HCT116 (cell line): ENCODE results near the gene ING4. TPM values are rescaled to one million over a fixed set of nuclear protein-coding genes. Genes with fewer than 3 reads are reported as not detected.

ENCODE experiments used
- ATAC-seq: fragments of 200-7000 bp; cut with Tn5 transposase; 2 replicates; pipeline ENCODE4 v1.9.1; 2020; ENCODE audit warnings: mild to moderate bottlenecking, moderate library complexity
- BruUV-seq: library from RNA; stranded (reverse); fragments of 400-500 nt; replicated peaks from 2 replicates; lab custom pipeline; 2021; lab: Mats Ljungman, UMichigan
- CTCF ChIA-PET: fragments of 300-600 bp; sonication (Branson Sonifier 250); formaldehyde crosslinking; loops from one replicate; lab custom pipeline; 2021; ENCODE audit warnings: antibody characterized with exemption; lab: Charles Lee
- POLR2A ChIA-PET: fragments of 300-600, 350-600 bp; sonication (Branson Sonifier 250); formaldehyde crosslinking; loops from one replicate; lab custom pipeline; 2021; ENCODE audit warnings: antibody characterized with exemption; lab: Charles Lee
- RAD21 ChIA-PET, 2 experiments: fragments of 300-600 bp; sonication (Branson Sonifier 250); formaldehyde crosslinking; loops; one replicate each; lab custom pipeline; 2023; ENCODE audit warnings: low total read pairs in 2 of 2; ENCODE audit not compliant: uncharacterized antibody in 2 of 2, unreplicated experiment in 2 of 2, low non-redundant PET in 1 of 2; lab: Charles Lee
- DNase-seq: peaks from one replicate; pipeline ENCODE4 v3.0.0-alpha.2; 2010; ENCODE audit warnings: low read depth, low spot score
- H2AFZ ChIP-seq: fragments of 200-600 bp; shearing (Covaris generic), sonication (generic); 2 replicates; pipeline ENCODE4 v1.6.1; 2017; ENCODE audit warnings: low read depth, mixed run types, mixed read lengths, antibody characterized with exemption, low read length; ENCODE audit not compliant: poor library complexity, severe bottlenecking
- H3K27ac ChIP-seq: 2 replicates; pipeline ENCODE4 v1.5.1; 2012; ENCODE audit warnings: low read depth, low read length
- H3K27me3 ChIP-seq: fragments of 200-600 bp; sonication (generic); 2 replicates; pipeline ENCODE4 v1.6.1; 2016; ENCODE audit warnings: mixed run types, low read length, mixed read lengths; ENCODE audit not compliant: insufficient read depth
- H3K36me3 ChIP-seq, 2 experiments: fragments of 200-500 bp in 1 of 2; fragments of 200-600 bp in 1 of 2; sonication (Bioruptor generic) in 1 of 2; sonication (generic) in 1 of 2; 2 replicates each; pipeline versions ENCODE4 v1.5.1 to v1.6.1; 2014 to 2016; ENCODE audit warnings: low read length in 2 of 2, inconsistent platforms in 1 of 2, mixed read lengths in 1 of 2, mixed run types in 1 of 2; ENCODE audit not compliant: insufficient read depth in 2 of 2, control insufficient read depth in 1 of 2
- H3K4me1 ChIP-seq, 2 experiments: fragments of 200-600 bp in 1 of 2; sonication (generic) in 1 of 2; 2 replicates each; pipeline versions ENCODE4 v1.5.1 to v1.6.1; 2012 to 2017; ENCODE audit warnings: low read length in 2 of 2, inconsistent platforms in 1 of 2, mild to moderate bottlenecking in 1 of 2, mixed read lengths in 1 of 2, mixed run types in 1 of 2, moderate library complexity in 1 of 2; ENCODE audit not compliant: insufficient read depth in 2 of 2, control insufficient read depth in 1 of 2
- H3K4me2 ChIP-seq: fragments of 200-600 bp; sonication (generic); 2 replicates; pipeline ENCODE4 v1.6.1; 2017; ENCODE audit warnings: mixed run types, low read length, mixed read lengths
- H3K4me3 ChIP-seq, 2 experiments: fragments of 200-600 bp in 1 of 2; sonication (generic) in 1 of 2; replicated peaks in 1 of 2; 2 replicates each; pipeline ENCODE4 v1.5.1; 2011 to 2016; ENCODE audit warnings: low read length in 2 of 2, control low read depth in 1 of 2, low read depth in 1 of 2, mild to moderate bottlenecking in 1 of 2, mixed read lengths in 1 of 2, mixed run types in 1 of 2
- H3K79me2 ChIP-seq: fragments of 200-600 bp; sonication (generic); 2 replicates; pipeline ENCODE4 v1.6.1; 2017; ENCODE audit warnings: mild to moderate bottlenecking, mixed run types, low read length, moderate library complexity, mixed read lengths; ENCODE audit not compliant: insufficient read depth
- H3K9ac ChIP-seq: fragments of 200-600 bp; sonication (generic); 2 replicates; pipeline ENCODE4 v1.6.1; 2016; ENCODE audit warnings: low read length, mixed read lengths
- H3K9me2 ChIP-seq: fragments of 200-600 bp; sonication (generic), shearing (Covaris generic); 2 replicates; pipeline ENCODE4 v1.6.1; 2017; ENCODE audit warnings: mixed run types, mild to moderate bottlenecking, moderate library complexity; ENCODE audit not compliant: insufficient read depth
- H3K9me3 ChIP-seq, 2 experiments: fragments of 200-500 bp in 1 of 2; fragments of 200-600 bp in 1 of 2; sonication (Bioruptor generic) in 1 of 2; sonication (generic) in 1 of 2; 2 replicates each; pipeline ENCODE4 v1.6.1; 2014 to 2017; ENCODE audit warnings: low read length in 2 of 2, mixed read lengths in 2 of 2, inconsistent platforms in 1 of 2, low read depth in 1 of 2, mild to moderate bottlenecking in 1 of 2, mixed run types in 1 of 2, moderate library complexity in 1 of 2; ENCODE audit not compliant: control insufficient read depth in 1 of 2, insufficient read depth in 1 of 2
- H4K20me1 ChIP-seq: fragments of 200-600 bp; sonication (generic), shearing (Covaris generic); 2 replicates; pipeline ENCODE4 v1.6.1; 2017; ENCODE audit warnings: mixed run types, mild to moderate bottlenecking, moderate library complexity; ENCODE audit not compliant: insufficient read depth
- CBX3 ChIP-seq: IDR thresholded peaks from 2 replicates; pipeline ENCODE4 v1.6.1; 2012; ENCODE audit warnings: low read depth
- CEBPB ChIP-seq: IDR thresholded peaks from 2 replicates; pipeline ENCODE4 v1.6.1; 2012; ENCODE audit warnings: low read depth
- EZH2 ChIP-seq: fragments of 200-600 bp; sonication (generic); IDR thresholded peaks from 2 replicates; pipeline ENCODE4 v1.6.1; 2017; ENCODE audit warnings: antibody characterized with exemption, mixed run types
- FOSL1 ChIP-seq: IDR thresholded peaks from 2 replicates; pipeline ENCODE4 v1.6.1; 2012; ENCODE audit warnings: low read depth
- JUND ChIP-seq: IDR thresholded peaks from 2 replicates; pipeline ENCODE4 v1.6.1; 2012
- POLR2A ChIP-seq: IDR thresholded peaks from 2 replicates; pipeline ENCODE4 v1.7.0; 2011; ENCODE audit warnings: borderline replicate concordance; ENCODE audit not compliant: insufficient read depth, insufficient read length; ENCODE audit errors: extremely low read depth
- RAD21 ChIP-seq: IDR thresholded peaks from 2 replicates; pipeline ENCODE4 v1.6.1; 2012; ENCODE audit warnings: low read depth, mild to moderate bottlenecking
- REST ChIP-seq: IDR thresholded peaks from 2 replicates; pipeline ENCODE4 v1.6.1; 2012; ENCODE audit warnings: low read depth
- SIN3A ChIP-seq: IDR thresholded peaks from 2 replicates; pipeline ENCODE4 v1.6.1; 2012; ENCODE audit warnings: low read depth
- SRF ChIP-seq: IDR thresholded peaks from 2 replicates; pipeline ENCODE4 v1.6.1; 2012; ENCODE audit warnings: low read depth
- ZFX ChIP-seq: fragments of 450-650 bp; IDR thresholded peaks from 2 replicates; pipeline ENCODE4 v1.6.1; 2017
- ZNF274 ChIP-seq: fragments of 200-500 bp; sonication (Bioruptor generic); IDR thresholded peaks from 2 replicates; pipeline ENCODE4 v1.6.1; 2014; ENCODE audit warnings: mild to moderate bottlenecking, low read depth, low read length, inconsistent platforms
- intact Hi-C: fragments of 100-400 bp; cut with micrococcal nuclease; formaldehyde crosslinking; loops from 2 replicates; pipeline ENCODE4 v1.10.0; 2022
- total RNA-seq: library from RNA; stranded (reverse); gene quantifications from one replicate; pipeline ENCODE4 v1.2.1, GENCODE V29; 2021; ENCODE audit not compliant: unreplicated experiment
- TF ChIP-seq, protein P1 (sequence below): IDR thresholded peaks from 2 replicates; pipeline ENCODE4 v1.6.1; 2011; ENCODE audit warnings: mild to moderate bottlenecking, low read length, moderate library complexity; ENCODE audit not compliant: insufficient replicate concordance; ENCODE audit errors: extremely low read depth
- TF ChIP-seq, protein P2 (sequence below): IDR thresholded peaks from 2 replicates; pipeline ENCODE4 v1.6.1; 2012
- TF ChIP-seq, protein P3 (sequence below): IDR thresholded peaks from 2 replicates; pipeline ENCODE4 v1.6.1; 2012

Gene ING4
- total RNA-seq, 1 experiment from 2014 or later = 17.9 TPM

DNA sequence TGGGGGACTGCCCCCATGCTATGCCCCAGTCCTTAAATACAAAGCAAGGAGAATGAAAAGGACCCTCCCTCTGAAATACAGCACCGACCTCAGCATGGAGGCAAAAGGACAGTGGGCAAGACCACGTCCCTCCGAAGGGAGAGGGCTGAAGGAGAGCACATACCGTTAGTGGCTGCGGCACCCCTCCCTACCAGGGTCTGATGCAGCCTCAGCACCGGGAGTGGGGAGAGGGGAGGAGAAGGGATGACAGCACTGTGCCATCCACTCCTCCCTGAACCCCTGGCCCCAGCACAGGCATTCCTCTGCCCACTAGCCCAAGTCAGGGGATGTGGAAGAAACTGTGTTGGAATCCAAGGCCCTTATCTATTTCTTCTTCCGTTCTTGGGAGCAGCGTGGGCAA, 12.1 kb downstream of the ING4 start:
- no peak for ATAC-seq
- CTCF ChIA-PET = no interaction called here
- H3K9me3 ChIP-seq = no peaks in the 10 kb centered on the region
- intact Hi-C loops = no loop called here
- H3K27me3 ChIP-seq = no peaks in the 10 kb centered on the region
- H3K4me2 ChIP-seq = no peak overlapping the region
- H4K20me1 ChIP-seq = no peaks in the 10 kb centered on the region
- H3K4me1 ChIP-seq = no peaks in the 10 kb centered on the region
- RAD21 ChIA-PET = no interaction called here
- H3K79me2 ChIP-seq = no peaks in the 10 kb centered on the region
- POLR2A ChIA-PET = no interaction called here
- TF ChIP-seq POLR2A (no peak), SRF (no peak), JUND (no peak), RAD21 (no peak), ZFX (no peak), REST (no peak), CBX3 (no peak), SIN3A (no peak), ZNF274 (no peak), EZH2 (no peak), FOSL1 (no peak), CEBPB (no peak)
- TF ChIP-seq, protein P1, sequence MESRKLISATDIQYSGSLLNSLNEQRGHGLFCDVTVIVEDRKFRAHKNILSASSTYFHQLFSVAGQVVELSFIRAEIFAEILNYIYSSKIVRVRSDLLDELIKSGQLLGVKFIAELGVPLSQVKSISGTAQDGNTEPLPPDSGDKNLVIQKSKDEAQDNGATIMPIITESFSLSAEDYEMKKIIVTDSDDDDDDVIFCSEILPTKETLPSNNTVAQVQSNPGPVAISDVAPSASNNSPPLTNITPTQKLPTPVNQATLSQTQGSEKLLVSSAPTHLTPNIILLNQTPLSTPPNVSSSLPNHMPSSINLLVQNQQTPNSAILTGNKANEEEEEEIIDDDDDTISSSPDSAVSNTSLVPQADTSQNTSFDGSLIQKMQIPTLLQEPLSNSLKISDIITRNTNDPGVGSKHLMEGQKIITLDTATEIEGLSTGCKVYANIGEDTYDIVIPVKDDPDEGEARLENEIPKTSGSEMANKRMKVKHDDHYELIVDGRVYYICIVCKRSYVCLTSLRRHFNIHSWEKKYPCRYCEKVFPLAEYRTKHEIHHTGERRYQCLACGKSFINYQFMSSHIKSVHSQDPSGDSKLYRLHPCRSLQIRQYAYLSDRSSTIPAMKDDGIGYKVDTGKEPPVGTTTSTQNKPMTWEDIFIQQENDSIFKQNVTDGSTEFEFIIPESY = no peak
- TF ChIP-seq, protein P2, sequence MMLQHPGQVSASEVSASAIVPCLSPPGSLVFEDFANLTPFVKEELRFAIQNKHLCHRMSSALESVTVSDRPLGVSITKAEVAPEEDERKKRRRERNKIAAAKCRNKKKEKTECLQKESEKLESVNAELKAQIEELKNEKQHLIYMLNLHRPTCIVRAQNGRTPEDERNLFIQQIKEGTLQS = no peak
- TF ChIP-seq, protein P3, sequence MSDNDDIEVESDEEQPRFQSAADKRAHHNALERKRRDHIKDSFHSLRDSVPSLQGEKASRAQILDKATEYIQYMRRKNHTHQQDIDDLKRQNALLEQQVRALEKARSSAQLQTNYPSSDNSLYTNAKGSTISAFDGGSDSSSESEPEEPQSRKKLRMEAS = no peak
- no peak for DNase-seq
- peaks cover 9 to 10% of the 10 kb centered on the region in 2 experiments; a peak in 2 of 4 replicates for H3K36me3 ChIP-seq
- no peak overlapping the region for H3K4me3 ChIP-seq
- no TSS peak for BruUV-seq
- no peak overlapping the region for H2AFZ ChIP-seq
- no peaks in the 10 kb centered on the region for H3K9me2 ChIP-seq
- H3K27ac ChIP-seq = no peak overlapping the region
- H3K9ac ChIP-seq = no peak overlapping the region
